ENCODE measurements around the gene LCN15.
"Not testable (repeated sequence)": the region's sequence is repeated elsewhere in the genome, so short reads cannot be mapped to it uniquely, and the experiment has no call there.

LCN15 gene

DNA sequence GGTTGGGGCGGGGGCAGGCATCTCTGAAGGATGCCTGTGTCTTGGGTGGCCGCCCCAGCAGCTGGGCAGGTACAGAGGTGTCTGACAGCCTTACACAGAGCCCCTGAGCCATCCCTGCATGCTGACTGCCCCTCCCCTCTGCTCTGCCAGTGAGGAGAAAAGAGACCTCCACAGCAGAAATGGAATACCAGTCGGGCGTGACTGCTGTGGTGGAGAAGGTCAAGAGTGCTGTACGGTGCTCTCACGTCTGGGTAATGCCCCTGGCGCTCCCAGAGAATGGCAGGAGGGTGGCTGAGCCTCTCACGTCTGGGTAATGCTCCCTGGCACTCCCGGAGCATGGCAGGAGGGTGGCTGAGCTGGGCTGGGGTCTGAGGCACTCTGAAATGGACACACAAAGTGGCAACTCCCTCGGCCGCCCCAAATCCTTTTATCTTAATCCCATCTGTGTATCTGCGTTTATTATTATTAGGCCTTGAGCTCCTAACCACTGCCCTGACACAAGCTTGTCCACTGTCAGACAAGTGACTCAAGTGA is 41.0 kb upstream of the LCN15 start:
- H3K36me3 ChIP-seq (ENCODE audit: insufficient read depth, insufficient read length, low read length), result peaks cover 50% of the 10 kb centered on the region
- no peaks in the 10 kb centered on the region for H3K9me3 ChIP-seq (ENCODE audit: insufficient read depth, low read length)
- peaks cover 6% of the 10 kb centered on the region for H3K4me1 ChIP-seq (ENCODE audit: insufficient read depth, insufficient read length)
- no peak for TF ChIP-seq ZNF274 (IDR thresholded peaks at IDR 0.05; ENCODE audit: low read depth, low read length)
- no peak for TF ChIP-seq SUZ12 (IDR thresholded peaks at IDR 0.05; ENCODE audit: extremely low read depth, insufficient read depth, insufficient read length)
- TF ChIP-seq YY1 (IDR thresholded peaks at IDR 0.05; ENCODE audit: insufficient read depth, insufficient read length), result no peak
- H3K27me3 ChIP-seq (ENCODE audit: insufficient read depth, insufficient read length), result peaks cover 5% of the 10 kb centered on the region
- DNase-seq (ENCODE audit: low read depth, low spot score), result no peak
- H3K4me3 ChIP-seq (ENCODE audit: insufficient read length, low read depth), result no peak overlapping the region
- H3K9ac ChIP-seq (ENCODE audit: insufficient read length, low read depth), result peak overlapping the region; percentile 16

DNA sequence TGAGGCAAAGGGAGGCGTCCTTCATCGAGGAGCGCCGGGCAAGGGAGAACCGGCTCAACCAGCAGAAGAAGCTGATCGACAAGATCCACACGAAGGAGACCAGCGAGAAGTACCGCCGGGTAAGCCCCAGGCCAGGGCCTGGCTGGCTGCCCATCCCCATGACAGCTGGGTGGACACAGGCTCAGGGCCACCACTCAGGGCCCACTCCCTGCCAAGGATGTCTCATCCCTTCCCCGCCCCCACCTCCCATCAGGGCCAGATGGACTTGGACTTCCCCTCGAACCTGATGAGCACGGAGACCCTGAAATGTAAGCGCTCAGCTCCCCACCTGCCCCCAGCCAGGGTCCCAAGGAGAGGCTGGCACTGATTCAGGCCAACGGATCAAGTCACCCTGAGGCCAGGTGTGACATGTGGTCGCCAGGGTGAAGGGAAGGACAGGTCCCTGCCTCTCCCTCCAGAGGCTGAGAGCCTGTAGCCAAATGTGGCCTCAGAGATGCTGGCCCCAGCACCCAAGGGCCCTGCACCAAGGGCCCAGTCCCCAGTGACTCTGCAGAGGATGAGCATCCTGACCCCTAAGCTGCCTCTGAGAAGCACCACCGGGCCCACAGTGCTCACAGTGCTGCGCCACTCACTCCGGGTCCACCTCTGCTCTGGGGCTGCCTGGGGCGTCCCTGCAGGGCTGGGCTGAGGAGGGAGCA is 40.3 kb upstream of the LCN15 start:
- no peak overlapping the region for H3K4me3 ChIP-seq (ENCODE audit: insufficient read length, low read depth)
- no peaks in the 10 kb centered on the region for H3K9me3 ChIP-seq (ENCODE audit: insufficient read depth, low read length)
- peaks cover 7% of the 10 kb centered on the region for H3K27me3 ChIP-seq (ENCODE audit: insufficient read depth, insufficient read length)
- no peak for DNase-seq (ENCODE audit: low read depth, low spot score)
- peaks cover 6% of the 10 kb centered on the region for H3K4me1 ChIP-seq (ENCODE audit: insufficient read depth, insufficient read length)
- H3K36me3 ChIP-seq (ENCODE audit: insufficient read depth, insufficient read length, low read length), result peaks cover 43% of the 10 kb centered on the region
- no peak for TF ChIP-seq ZNF274 (IDR thresholded peaks at IDR 0.05; ENCODE audit: low read depth, low read length)
- TF ChIP-seq YY1 (IDR thresholded peaks at IDR 0.05; ENCODE audit: insufficient read depth, insufficient read length), result no peak
- TF ChIP-seq SUZ12 (IDR thresholded peaks at IDR 0.05; ENCODE audit: extremely low read depth, insufficient read depth, insufficient read length), result no peak
- peak overlapping the region; percentile 16 for H3K9ac ChIP-seq (ENCODE audit: insufficient read length, low read depth)

GRCh38 chr9:136803551-136804508 is 39.5 kb upstream of the LCN15 start:
- Histone ChIP-seq H3K27me3 (ENCODE audit: insufficient read depth, insufficient read length) (peaks cover 16% of the 10 kb centered on the region), H3K4me3 (ENCODE audit: insufficient read length, low read depth) (no peak overlapping the region), H3K36me3 (ENCODE audit: insufficient read depth, insufficient read length, low read length) (peaks cover 35% of the 10 kb centered on the region), H3K4me1 (ENCODE audit: insufficient read depth, insufficient read length) (peaks cover 14% of the 10 kb centered on the region), H3K9me3 (ENCODE audit: insufficient read depth, low read length) (no peaks in the 10 kb centered on the region), H3K9ac (ENCODE audit: insufficient read length, low read depth) (no peak overlapping the region)
- no peak for TF ChIP-seq SUZ12 (IDR thresholded peaks at IDR 0.05; ENCODE audit: extremely low read depth, insufficient read depth, insufficient read length)
- TF ChIP-seq YY1 (IDR thresholded peaks at IDR 0.05; ENCODE audit: insufficient read depth, insufficient read length), result no peak
- no peak for TF ChIP-seq ZNF274 (IDR thresholded peaks at IDR 0.05; ENCODE audit: low read depth, low read length)
- no peak for DNase-seq (ENCODE audit: low read depth, low spot score)

DNA sequence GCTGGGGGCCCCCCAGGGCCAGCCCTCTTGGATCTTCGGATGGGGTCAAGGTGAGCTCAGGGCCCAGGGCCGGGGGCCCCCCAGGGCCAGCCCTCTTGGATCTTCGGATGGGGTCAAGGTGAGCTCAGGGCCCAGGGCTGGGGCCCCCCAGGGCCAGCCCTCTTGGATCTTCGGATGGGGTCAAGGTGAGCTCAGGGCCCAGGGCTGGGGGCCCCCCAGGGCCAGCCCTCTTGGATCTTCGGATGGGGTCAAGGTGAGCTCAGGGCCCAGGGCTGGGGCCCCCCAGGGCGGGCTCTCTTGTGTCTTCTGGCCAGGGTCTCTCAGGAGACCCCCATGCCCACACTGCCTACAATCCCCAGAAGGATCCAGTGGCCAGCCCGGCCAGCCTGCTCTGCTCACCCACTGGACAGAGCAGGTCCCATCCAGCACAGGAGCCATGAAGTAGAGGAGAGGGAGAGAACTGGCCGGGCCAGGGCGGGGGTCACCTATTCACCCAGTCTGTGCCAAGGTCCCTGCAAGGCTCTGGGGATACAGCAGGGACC is 38.8 kb upstream of the LCN15 start:
- peaks cover 18% of the 10 kb centered on the region for H3K4me1 ChIP-seq (ENCODE audit: insufficient read depth, insufficient read length)
- not testable (repeated sequence) for DNase-seq (ENCODE audit: low read depth, low spot score); H3K9me3 ChIP-seq (ENCODE audit: insufficient read depth, low read length); H3K4me3 ChIP-seq (ENCODE audit: insufficient read length, low read depth); H3K9ac ChIP-seq (ENCODE audit: insufficient read length, low read depth)
- peaks cover 35% of the 10 kb centered on the region for H3K36me3 ChIP-seq (ENCODE audit: insufficient read depth, insufficient read length, low read length)
- peaks cover 21% of the 10 kb centered on the region for H3K27me3 ChIP-seq (ENCODE audit: insufficient read depth, insufficient read length)

GRCh38 chr9:136802321-136802720 is 38.0 kb upstream of the LCN15 start:
- Histone ChIP-seq H3K9ac (ENCODE audit: insufficient read length, low read depth) (no peak overlapping the region), H3K4me1 (ENCODE audit: insufficient read depth, insufficient read length) (peaks cover 18% of the 10 kb centered on the region), H3K36me3 (ENCODE audit: insufficient read depth, insufficient read length, low read length) (peaks cover 35% of the 10 kb centered on the region), H3K4me3 (ENCODE audit: insufficient read length, low read depth) (no peak overlapping the region), H3K27me3 (ENCODE audit: insufficient read depth, insufficient read length) (peaks cover 21% of the 10 kb centered on the region), H3K9me3 (ENCODE audit: insufficient read depth, low read length) (no peaks in the 10 kb centered on the region)
- TF ChIP-seq SUZ12 (IDR thresholded peaks at IDR 0.05; ENCODE audit: extremely low read depth, insufficient read depth, insufficient read length), result no peak
- TF ChIP-seq ZNF274 (IDR thresholded peaks at IDR 0.05; ENCODE audit: low read depth, low read length), result no peak
- TF ChIP-seq YY1 (IDR thresholded peaks at IDR 0.05; ENCODE audit: insufficient read depth, insufficient read length), result no peak
- no peak for DNase-seq (ENCODE audit: low read depth, low spot score)

DNA sequence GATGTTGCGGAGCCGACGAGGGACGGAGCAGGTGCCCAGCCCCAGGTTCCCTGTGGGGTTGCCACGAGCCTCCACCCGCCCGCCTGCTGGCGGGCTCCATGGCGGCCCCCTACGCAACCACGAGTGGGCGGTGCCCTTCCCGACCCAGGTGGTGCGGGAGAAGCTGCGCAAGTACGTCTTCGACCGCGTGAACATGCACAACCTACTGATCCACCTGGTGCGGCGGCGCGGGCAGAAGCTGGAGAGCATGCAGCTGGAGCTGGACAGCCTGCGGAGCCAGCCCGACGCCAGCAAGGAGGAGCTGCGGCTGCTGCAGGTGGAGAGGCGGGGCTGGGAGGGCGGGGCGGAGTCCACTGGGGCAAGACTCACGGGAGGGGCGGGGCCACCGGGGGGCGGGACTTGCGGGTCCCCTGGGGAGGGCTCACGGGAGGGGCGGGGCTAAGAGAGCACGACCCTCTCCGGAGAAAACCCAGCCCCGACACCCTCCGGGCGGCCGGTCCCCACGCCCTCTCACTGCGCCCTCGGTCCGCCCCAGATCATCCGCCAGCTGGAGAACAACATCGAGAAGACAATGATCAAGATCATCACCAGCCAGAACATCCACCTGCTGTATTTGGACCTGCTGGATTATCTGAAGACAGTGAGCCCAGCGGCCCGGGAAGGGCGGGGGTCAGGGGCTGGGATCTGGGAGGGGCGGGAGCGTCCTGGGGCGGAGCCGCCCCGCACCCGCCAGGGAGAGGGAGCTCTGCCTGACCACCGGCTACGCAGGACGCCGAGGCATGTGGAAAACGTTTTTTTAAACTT is 35.7 kb upstream of the LCN15 start:
- TF ChIP-seq SUZ12 (IDR thresholded peaks at IDR 0.05; ENCODE audit: extremely low read depth, insufficient read depth, insufficient read length) (no peak), ZNF274 (IDR thresholded peaks at IDR 0.05; ENCODE audit: low read depth, low read length) (no peak), YY1 (IDR thresholded peaks at IDR 0.05; ENCODE audit: insufficient read depth, insufficient read length) (no peak)

More for the DNA sequence above, 35.7 kb upstream of the LCN15 start:
- Histone ChIP-seq H3K4me1 (ENCODE audit: insufficient read depth, insufficient read length) (peaks cover 20% of the 10 kb centered on the region), H3K9me3 (ENCODE audit: insufficient read depth, low read length) (no peaks in the 10 kb centered on the region), H3K4me3 (ENCODE audit: insufficient read length, low read depth) (peak overlapping the region; percentile 48), H3K36me3 (ENCODE audit: insufficient read depth, insufficient read length, low read length) (peaks cover 17% of the 10 kb centered on the region), H3K27me3 (ENCODE audit: insufficient read depth, insufficient read length) (peaks cover 21% of the 10 kb centered on the region), H3K9ac (ENCODE audit: insufficient read length, low read depth) (peak overlapping the region; percentile 76)
- peak; percentile 88 for DNase-seq (ENCODE audit: low read depth, low spot score)

All from NT2/D1 (cell line).